Measurements from ENCODE around the gene TAF4.

DNA sequence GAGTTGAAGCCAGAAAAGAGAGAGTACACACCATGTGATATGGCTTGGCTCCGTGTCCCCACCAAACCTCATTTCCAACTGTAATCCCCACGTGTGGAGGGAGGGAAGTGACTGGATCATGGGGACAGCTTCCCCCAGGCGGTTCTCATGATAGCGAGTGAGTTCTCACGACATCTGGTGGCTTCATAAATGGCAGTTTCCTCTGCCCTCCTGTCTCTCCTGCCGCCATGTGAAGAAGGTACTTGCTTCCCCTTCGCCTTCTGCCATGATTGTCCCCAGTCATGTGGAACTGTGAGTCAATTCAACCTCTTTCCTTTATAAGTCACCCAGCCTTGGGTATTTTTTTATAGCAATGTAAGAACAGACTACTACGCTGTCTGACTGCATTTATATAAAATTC lies 40.3 kb downstream of the TAF4 start:
- TF ChIP-seq, protein P1, sequence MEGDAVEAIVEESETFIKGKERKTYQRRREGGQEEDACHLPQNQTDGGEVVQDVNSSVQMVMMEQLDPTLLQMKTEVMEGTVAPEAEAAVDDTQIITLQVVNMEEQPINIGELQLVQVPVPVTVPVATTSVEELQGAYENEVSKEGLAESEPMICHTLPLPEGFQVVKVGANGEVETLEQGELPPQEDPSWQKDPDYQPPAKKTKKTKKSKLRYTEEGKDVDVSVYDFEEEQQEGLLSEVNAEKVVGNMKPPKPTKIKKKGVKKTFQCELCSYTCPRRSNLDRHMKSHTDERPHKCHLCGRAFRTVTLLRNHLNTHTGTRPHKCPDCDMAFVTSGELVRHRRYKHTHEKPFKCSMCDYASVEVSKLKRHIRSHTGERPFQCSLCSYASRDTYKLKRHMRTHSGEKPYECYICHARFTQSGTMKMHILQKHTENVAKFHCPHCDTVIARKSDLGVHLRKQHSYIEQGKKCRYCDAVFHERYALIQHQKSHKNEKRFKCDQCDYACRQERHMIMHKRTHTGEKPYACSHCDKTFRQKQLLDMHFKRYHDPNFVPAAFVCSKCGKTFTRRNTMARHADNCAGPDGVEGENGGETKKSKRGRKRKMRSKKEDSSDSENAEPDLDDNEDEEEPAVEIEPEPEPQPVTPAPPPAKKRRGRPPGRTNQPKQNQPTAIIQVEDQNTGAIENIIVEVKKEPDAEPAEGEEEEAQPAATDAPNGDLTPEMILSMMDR (IDR thresholded peaks at IDR 0.05) = no peak
- no peak for TF ChIP-seq POLR2A (IDR thresholded peaks at IDR 0.05)
